ENCODE results near the gene MGAT4A. TPM values are rescaled to one million over a fixed set of nuclear protein-coding genes. Genes with fewer than 3 reads are reported as not detected.

The MGAT4A gene
- total and polyA plus RNA-seq, 2 of the 13 experiments (the other 11 are each of a cell fraction or from before 2014, with no cell fraction given) = 47.2 to 90.9 TPM

GRCh38 chr2:98768384-98769113, 37.6 kb upstream of the MGAT4A start (continued):
- peak; percentile 30; the same call in 1 of the 2 replicates for TF ChIP-seq MTF2 (CRISPR knock-in tag; IDR thresholded peaks at IDR 0.05; ENCODE audit: borderline replicate concordance)
- TF ChIP-seq MEIS2 (CRISPR knock-in tag; IDR thresholded peaks at IDR 0.05) = no peak
- no peak for TF ChIP-seq MAFK (conservative IDR thresholded peaks at IDR 0.05 in 1 of 2, IDR thresholded peaks at IDR 0.05 in 1 of 2; ENCODE audit: low read length in 2 of 2)
- TF ChIP-seq FOXK1 (CRISPR knock-in tag; IDR thresholded peaks at IDR 0.05; ENCODE audit: borderline replicate concordance, low read depth) = 0 out of 2 replicates have a peak, but pooled peaks have one; percentile 22
- TF ChIP-seq ZBTB34 (CRISPR knock-in tag; IDR thresholded peaks at IDR 0.05) = no peak
- 0 out of 2 replicates have a peak, but pooled peaks have one; percentile 13 for TF ChIP-seq ETV5 (CRISPR knock-in tag; IDR thresholded peaks at IDR 0.05; ENCODE audit: borderline replicate concordance)
- TF ChIP-seq AGO2 (optimal IDR thresholded peaks at IDR 0.05; ENCODE audit: low read depth, low read length) = no peak
- TF ChIP-seq ZNF224 (CRISPR knock-in tag; IDR thresholded peaks at IDR 0.05) = no peak
- TF ChIP-seq MAZ (IDR thresholded peaks at IDR 0.05; ENCODE audit: borderline replicate concordance, low read depth, low read length) = no peak
- TF ChIP-seq MAZ (CRISPR knock-in tag; IDR thresholded peaks at IDR 0.05; ENCODE audit: low read depth) = no peak
- no peak for TF ChIP-seq ZHX2 (IDR thresholded peaks at IDR 0.05; ENCODE audit: low read depth)
- no peak for TF ChIP-seq ZHX2 (CRISPR knock-in tag; IDR thresholded peaks at IDR 0.05; ENCODE audit: borderline replicate concordance)
- 0 out of 2 replicates have a peak, but pooled peaks have one; percentile 28 for TF ChIP-seq MED1 (CRISPR knock-in tag; IDR thresholded peaks at IDR 0.05)
- no peak for TF ChIP-seq ZNF616 (CRISPR knock-in tag; IDR thresholded peaks at IDR 0.05; ENCODE audit: low read depth)
- no peak for TF ChIP-seq AKNA (CRISPR knock-in tag; IDR thresholded peaks at IDR 0.05; ENCODE audit: borderline replicate concordance)
- TF ChIP-seq JUNB (CRISPR knock-in tag; IDR thresholded peaks at IDR 0.05; ENCODE audit: borderline replicate concordance) = no peak
- TF ChIP-seq PRMT3 (CRISPR knock-in tag; IDR thresholded peaks at IDR 0.05; ENCODE audit: borderline replicate concordance, low read depth) = no peak
